HG03139 (cell line): ENCODE measurements around the gene MTHFS.
"Not testable (repeated sequence)": the region's sequence is repeated elsewhere in the genome, so short reads cannot be mapped to it uniquely, and the experiment has no call there.

Source experiments
- ATAC-seq: cut with Tn5 transposase; IDR thresholded peaks from one replicate; pipeline ENCODE4 v1.9.1; 2021; ENCODE audit not compliant: unreplicated experiment

MTHFS gene

GRCh38 chr15:79896634-79897379, at the start of gene MTHFS:
MTHFS (minus strand) TSS chr15:79897014; CDS start chr15:79896988, 26 bp downstream.
- peak; percentile 73 for ATAC-seq

GRCh38 chr15:79944622-79945021, 47.8 kb upstream of the MTHFS start:
- no peak for ATAC-seq

- peak; percentile 86 for ATAC-seq
These were observed 47.0 kb upstream of the MTHFS start for GRCh38 chr15:79943820-79944219.

GRCh38 chr15:79942741-79943481, 46.1 kb upstream of the MTHFS start:
- no peak for ATAC-seq

- ATAC-seq, result no peak
These were observed 42.6 kb upstream of the MTHFS start for GRCh38 chr15:79939399-79939798.

- ATAC-seq, result no peak
These were observed 41.3 kb upstream of the MTHFS start for GRCh38 chr15:79938143-79938542.

- not testable (repeated sequence) for ATAC-seq
These were observed 38.9 kb upstream of the MTHFS start for GRCh38 chr15:79935556-79936201.

GRCh38 chr15:79933231-79933630, 36.4 kb upstream of the MTHFS start:
- ATAC-seq, result no peak

GRCh38 chr15:79932447-79932846, 35.6 kb upstream of the MTHFS start:
- no peak for ATAC-seq

- ATAC-seq, result no peak
These were observed 33.7 kb upstream of the MTHFS start for GRCh38 chr15:79930516-79930915.

- ATAC-seq, result no peak
These were observed 32.6 kb upstream of the MTHFS start for GRCh38 chr15:79929412-79929811.

GRCh38 chr15:79926116-79926515, 29.3 kb upstream of the MTHFS start:
- ATAC-seq, result not testable (repeated sequence)

GRCh38 chr15:79924379-79924778, 27.6 kb upstream of the MTHFS start:
- no peak for ATAC-seq

GRCh38 chr15:79923515-79924169, 26.8 kb upstream of the MTHFS start:
- ATAC-seq, result peak; percentile 98

- peak; percentile 29 for ATAC-seq
These were observed 26.3 kb upstream of the MTHFS start for GRCh38 chr15:79923079-79923514.

GRCh38 chr15:79922512-79923078, 25.8 kb upstream of the MTHFS start:
- no peak for ATAC-seq

GRCh38 chr15:79919749-79920511, 23.1 kb upstream of the MTHFS start:
- no peak for ATAC-seq

- no peak for ATAC-seq
These were observed 22.4 kb upstream of the MTHFS start for GRCh38 chr15:79919090-79919748.

- ATAC-seq, result no peak
These were observed 21.5 kb upstream of the MTHFS start for GRCh38 chr15:79918278-79918677.
